Endothelial cell of umbilical vein (primary cell): Measurements from ENCODE around the gene CAPNS1. TPM values are rescaled to one million over a fixed set of nuclear protein-coding genes. Genes with fewer than 3 reads are reported as not detected.

ENCODE experiments used
- BruUV-seq: library from RNA; stranded (reverse); fragments of 400-500 nt; replicated peaks from 2 replicates; lab custom pipeline; 2021; lab: Mats Ljungman, UMichigan
- CTCF ChIA-PET: fragments of 300-600, 350-600 bp; sonication (Branson Sonifier 250); formaldehyde crosslinking; loops from one replicate; lab custom pipeline; 2021; ENCODE audit warnings: antibody characterized with exemption, inconsistent platforms; lab: Charles Lee
- POLR2A ChIA-PET: fragments of 300-600, 350-600 bp; sonication (Branson Sonifier 250); formaldehyde crosslinking; loops from one replicate; lab custom pipeline; 2021; ENCODE audit warnings: antibody characterized with exemption, inconsistent platforms; lab: Charles Lee
- DNase-seq: peaks from one replicate; pipeline ENCODE4 v3.0.0-alpha.2; 2011; ENCODE audit warnings: low read depth, low spot score
- FAIRE-seq: peaks from 2 replicates; lab custom pipeline; 2011; peaks lifted over from hg19 to GRCh38; lab: Jason Lieb, UNC
- H2AFZ ChIP-seq: 2 replicates; pipeline ENCODE4 v1.6.0; 2012; ENCODE audit warnings: low read depth, low read length, control low read depth, inconsistent platforms
- H3K27ac ChIP-seq: 2 replicates; pipeline ENCODE4 v1.5.1; 2011; ENCODE audit warnings: low read depth, mild to moderate bottlenecking, control low read depth, low read length, moderate library complexity; ENCODE audit not compliant: insufficient read depth
- H3K27me3 ChIP-seq, 2 experiments: 2 replicates each; pipeline versions ENCODE4 v1.6.0 to v1.6.1; 2011; ENCODE audit warnings: low read length in 2 of 2, mixed read lengths in 1 of 2; ENCODE audit not compliant: control insufficient read depth in 2 of 2, insufficient read depth in 2 of 2
- H3K36me3 ChIP-seq, 2 experiments: 2 replicates in 1 of 2; 3 replicates in 1 of 2; pipeline ENCODE4 v1.5.1; 2011; ENCODE audit warnings: low read length in 2 of 2, mild to moderate bottlenecking in 1 of 2, moderate library complexity in 1 of 2; ENCODE audit not compliant: control insufficient read depth in 2 of 2, insufficient read depth in 2 of 2; ENCODE audit errors: extremely low read depth in 1 of 2
- H3K4me1 ChIP-seq: 3 replicates; pipeline ENCODE4 v1.5.1; 2011; ENCODE audit warnings: mild to moderate bottlenecking, low read length; ENCODE audit not compliant: control insufficient read depth, insufficient read depth; ENCODE audit errors: extremely low read depth
- H3K4me2 ChIP-seq: 2 replicates; pipeline ENCODE4 v1.6.1; 2011; ENCODE audit warnings: low read length, control low read depth, mixed read lengths; ENCODE audit not compliant: insufficient read depth
- H3K4me3 ChIP-seq, 3 experiments: fragments of 200-600 bp in 1 of 3; sonication (generic), shearing (Covaris generic) in 1 of 3; replicated peaks in 1 of 3; 2 replicates each; pipeline ENCODE4 v1.5.1; 2011 to 2016; ENCODE audit warnings: control low read depth in 3 of 3, low read length in 3 of 3, mild to moderate bottlenecking in 2 of 3, inconsistent platforms in 1 of 3, low read depth in 1 of 3, moderate library complexity in 1 of 3; ENCODE audit not compliant: insufficient read depth in 1 of 3
- H3K79me2 ChIP-seq: 2 replicates; pipeline ENCODE4 v1.6.0; 2012; ENCODE audit warnings: low read length, inconsistent platforms; ENCODE audit not compliant: control insufficient read depth, insufficient read depth
- H3K9ac ChIP-seq: replicated peaks from 2 replicates; pipeline ENCODE3; 2011; ENCODE audit warnings: low read length, control low read depth; ENCODE audit not compliant: insufficient read depth; ENCODE audit errors: extremely low read depth
- H3K9me1 ChIP-seq: replicated peaks from 3 replicates; pipeline ENCODE4 v1.6.0; 2011; ENCODE audit warnings: mild to moderate bottlenecking, low read length; ENCODE audit not compliant: control insufficient read depth, insufficient read depth; ENCODE audit errors: extremely low read depth
- H3K9me3 ChIP-seq: replicated peaks from 2 replicates; pipeline ENCODE4 v1.5.1; 2012; ENCODE audit warnings: low read length, inconsistent platforms; ENCODE audit not compliant: control insufficient read depth, insufficient read depth
- H4K20me1 ChIP-seq: replicated peaks from 2 replicates; pipeline ENCODE3; 2011; ENCODE audit warnings: mild to moderate bottlenecking, low read length; ENCODE audit not compliant: control insufficient read depth, insufficient read depth; ENCODE audit errors: extremely low read depth
- EZH2 ChIP-seq: IDR thresholded peaks from 2 replicates; pipeline ENCODE4 v1.6.1; 2012; ENCODE audit warnings: borderline replicate concordance, low read depth, mild to moderate bottlenecking, moderate library complexity, low read length, inconsistent platforms; ENCODE audit not compliant: severe bottlenecking
- FOS ChIP-seq: IDR thresholded peaks from 2 replicates; pipeline ENCODE4 v1.6.1; 2011; ENCODE audit warnings: mild to moderate bottlenecking, low read length, moderate library complexity, borderline replicate concordance; ENCODE audit not compliant: insufficient read depth
- GATA2 ChIP-seq: IDR thresholded peaks from 2 replicates; pipeline ENCODE4 v1.7.0; 2011; ENCODE audit warnings: low read depth, mild to moderate bottlenecking, moderate library complexity, mixed read lengths, low read length; ENCODE audit not compliant: insufficient read length, insufficient read depth
- JUN ChIP-seq: IDR thresholded peaks from 2 replicates; pipeline ENCODE4 v1.6.1; 2011; ENCODE audit warnings: borderline replicate concordance, low read depth; ENCODE audit not compliant: insufficient read length, insufficient read depth
- MAX ChIP-seq: IDR thresholded peaks from 2 replicates; pipeline ENCODE4 v1.6.1; 2011; ENCODE audit not compliant: insufficient read depth, insufficient read length
- MYC ChIP-seq: IDR thresholded peaks from one replicate; pipeline ENCODE4 v1.6.1; 2011; ENCODE audit warnings: mild to moderate bottlenecking, low read depth, low read length
- POLR2A ChIP-seq: IDR thresholded peaks from 2 replicates; pipeline ENCODE4 v1.6.1; 2012; ENCODE audit warnings: low read depth, mild to moderate bottlenecking, control low read depth, low read length
- POLR2AphosphoS5 ChIP-seq: IDR thresholded peaks from 2 replicates; pipeline ENCODE4 v1.6.1; 2012; ENCODE audit warnings: low read depth, mild to moderate bottlenecking, control low read depth, low read length, moderate library complexity; ENCODE audit not compliant: insufficient read depth
- dilution Hi-C: fragments of 300-500 bp; cut with MboI; formaldehyde crosslinking; loops from one replicate; pipeline ENCODE4 v1.15.0; 2019; ENCODE audit warnings: low sequenced_read_pairs; ENCODE audit not compliant: extremely low pct_ligation_motif_present
- intact Hi-C: fragments of 100-400 bp; cut with micrococcal nuclease; formaldehyde crosslinking; loops from one replicate; pipeline ENCODE4 v1.10.0; 2022
- polyA plus RNA-seq, 4 experiments: library from polyadenylated mRNA; depleted of rRNA in 3 of 4; stranded (reverse) in 3 of 4; unstranded in 1 of 4; fragments of >200 nt; gene quantifications; 2 replicates each; pipeline versions ENCODE4 v1.2.1 to v1.2.3, GENCODE V29; 2011 to 2012; ENCODE audit warnings: missing spikeins in 1 of 4
- total RNA-seq: library from RNA; stranded (reverse); gene quantifications from 2 replicates; pipeline ENCODE4 v1.2.3, GENCODE V29; 2021
- TF ChIP-seq, protein P1 (sequence below), 2 donors: IDR thresholded peaks; 1 replicate in 1 of 2; 2 replicates in 1 of 2; pipeline ENCODE4 v1.5.1; 2011; ENCODE audit warnings: low read length in 2 of 2, mild to moderate bottlenecking in 2 of 2, moderate library complexity in 2 of 2, control low read depth in 1 of 2, inconsistent platforms in 1 of 2, low read depth in 1 of 2; ENCODE audit not compliant: insufficient read depth in 1 of 2; ENCODE audit errors: extremely low read depth in 1 of 2

The CAPNS1 gene
- total and polyA plus RNA-seq, 2 donors (not counting 3 experiments of a cell fraction or from before 2014, with no cell fraction given), result 777 to 1,095 TPM

- Histone ChIP-seq H3K4me3 (no peak overlapping the region), H2AFZ (no peak overlapping the region), H3K79me2 (peaks cover 8% of the 10 kb centered on the region), H3K27me3 (no peaks in the 10 kb centered on the region), H3K9me3 (no peaks in the 10 kb centered on the region), H3K9ac (no peak overlapping the region), H3K4me1 (peaks cover 13% of the 10 kb centered on the region), H3K36me3 (no peaks in the 10 kb centered on the region), H3K9me1 (no peaks in the 10 kb centered on the region), H4K20me1 (no peaks in the 10 kb centered on the region), H3K4me2 (no peak overlapping the region), H3K27ac (no peak overlapping the region)
- DNase-seq (no peak), FAIRE-seq (no peak)
- intact Hi-C loops (no loop called here), dilution Hi-C loops (no loop called here)
- POLR2A ChIA-PET, result no interaction called here
- BruUV-seq, result no TSS peak
- TF ChIP-seq JUN (no peak), MAX (no peak), MYC (no peak), FOS (no peak), EZH2 (no peak), POLR2A (no peak), POLR2AphosphoS5 (no peak), GATA2 (no peak)
- TF ChIP-seq, protein P1, sequence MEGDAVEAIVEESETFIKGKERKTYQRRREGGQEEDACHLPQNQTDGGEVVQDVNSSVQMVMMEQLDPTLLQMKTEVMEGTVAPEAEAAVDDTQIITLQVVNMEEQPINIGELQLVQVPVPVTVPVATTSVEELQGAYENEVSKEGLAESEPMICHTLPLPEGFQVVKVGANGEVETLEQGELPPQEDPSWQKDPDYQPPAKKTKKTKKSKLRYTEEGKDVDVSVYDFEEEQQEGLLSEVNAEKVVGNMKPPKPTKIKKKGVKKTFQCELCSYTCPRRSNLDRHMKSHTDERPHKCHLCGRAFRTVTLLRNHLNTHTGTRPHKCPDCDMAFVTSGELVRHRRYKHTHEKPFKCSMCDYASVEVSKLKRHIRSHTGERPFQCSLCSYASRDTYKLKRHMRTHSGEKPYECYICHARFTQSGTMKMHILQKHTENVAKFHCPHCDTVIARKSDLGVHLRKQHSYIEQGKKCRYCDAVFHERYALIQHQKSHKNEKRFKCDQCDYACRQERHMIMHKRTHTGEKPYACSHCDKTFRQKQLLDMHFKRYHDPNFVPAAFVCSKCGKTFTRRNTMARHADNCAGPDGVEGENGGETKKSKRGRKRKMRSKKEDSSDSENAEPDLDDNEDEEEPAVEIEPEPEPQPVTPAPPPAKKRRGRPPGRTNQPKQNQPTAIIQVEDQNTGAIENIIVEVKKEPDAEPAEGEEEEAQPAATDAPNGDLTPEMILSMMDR (IDR thresholded peaks at IDR 0.05; ENCODE audit: extremely low read depth in 1 of 2, insufficient read depth in 1 of 2, low read depth in 1 of 2, low read length in 2 of 2), result no peak
- CTCF ChIA-PET, result no interaction called here
These were observed 28.7 kb upstream of the CAPNS1 start for GRCh38 chr19:36111200-36111539.
